ENCODE measurements around the gene ZSWIM3. TPM values are rescaled to one million over a fixed set of nuclear protein-coding genes. Genes with fewer than 3 reads are reported as not detected.
A peak's percentile ranks its signal among the peaks of the same experiment; 100 is the strongest.

Gene ZSWIM3
- total and polyA plus RNA-seq, 2 of the 13 experiments (the other 11 are each of a cell fraction or from before 2014, with no cell fraction given) = 5.2 to 5.8 TPM

- TF ChIP-seq DRAP1 (CRISPR knock-in tag; IDR thresholded peaks at IDR 0.05) (peak; percentile 99), ZNF816 (CRISPR knock-in tag; IDR thresholded peaks at IDR 0.05; ENCODE audit: borderline replicate concordance) (no peak), BCL6 (CRISPR knock-in tag; IDR thresholded peaks at IDR 0.05) (peak; percentile 15; the same call in 1 of the 2 replicates), ZNF329 (CRISPR knock-in tag; IDR thresholded peaks at IDR 0.05; ENCODE audit: low read depth) (0 out of 2 replicates have a peak, but pooled peaks have one; percentile 57), ZNF557 (CRISPR knock-in tag; IDR thresholded peaks at IDR 0.05) (peak; percentile 39), ZNF546 (CRISPR knock-in tag; conservative IDR thresholded peaks at IDR 0.05) (no peak), ZBTB25 (CRISPR knock-in tag; IDR thresholded peaks at IDR 0.05) (no peak), SMAD1 (CRISPR knock-in tag; IDR thresholded peaks at IDR 0.05; ENCODE audit: borderline replicate concordance, low read depth) (peak; percentile 90; the same call in 1 of the 2 replicates), ZNF839 (CRISPR knock-in tag; IDR thresholded peaks at IDR 0.05; ENCODE audit: borderline replicate concordance) (peak; percentile 100), SKIL (CRISPR knock-in tag; IDR thresholded peaks at IDR 0.05; ENCODE audit: borderline replicate concordance) (no peak), BORCS8-MEF2B (CRISPR knock-in tag; IDR thresholded peaks at IDR 0.05) (peak; percentile 88), ZSCAN25 (CRISPR knock-in tag; IDR thresholded peaks at IDR 0.05) (peak; percentile 86; the same call in 1 of the 2 replicates), TGIF2 (CRISPR knock-in tag; IDR thresholded peaks at IDR 0.05) (peak; percentile 98), HNF4G (IDR thresholded peaks at IDR 0.05; ENCODE audit: borderline replicate concordance, low read depth, low read length) (peak; percentile 87), HNF4G (CRISPR knock-in tag; IDR thresholded peaks at IDR 0.05; ENCODE audit: borderline replicate concordance, low read depth) (peak; percentile 90), MYC (CRISPR knock-in tag; IDR thresholded peaks at IDR 0.05; ENCODE audit: borderline replicate concordance) (peak; percentile 48; the same call in 1 of the 2 replicates), MED8 (CRISPR knock-in tag; IDR thresholded peaks at IDR 0.05; ENCODE audit: insufficient replicate concordance) (peak; percentile 46), MLLT10 (CRISPR knock-in tag; IDR thresholded peaks at IDR 0.05) (no peak), PHF5A (CRISPR knock-in tag; IDR thresholded peaks at IDR 0.05; ENCODE audit: low read depth, unreplicated experiment) (no peak), TMF1 (CRISPR knock-in tag; IDR thresholded peaks at IDR 0.05; ENCODE audit: low read depth) (peak; percentile 80), GABPB1 (CRISPR knock-in tag; IDR thresholded peaks at IDR 0.05) (peak; percentile 52; the same call in 1 of the 2 replicates), SP1 (IDR thresholded peaks at IDR 0.05) (no peak), SP1 (CRISPR knock-in tag; IDR thresholded peaks at IDR 0.05) (peak; percentile 50; the same call in 1 of the 2 replicates), ISL2 (CRISPR knock-in tag; IDR thresholded peaks at IDR 0.05) (peak; percentile 59; the same call in 1 of the 2 replicates), ZNF251 (CRISPR knock-in tag; IDR thresholded peaks at IDR 0.05) (no peak), ZNF598 (CRISPR knock-in tag; IDR thresholded peaks at IDR 0.05; ENCODE audit: borderline replicate concordance) (peak; percentile 91; the same call in 1 of the 2 replicates), NRL (CRISPR knock-in tag; IDR thresholded peaks at IDR 0.05; ENCODE audit: borderline replicate concordance) (peak; percentile 67; the same call in 1 of the 2 replicates), ZNF335 (CRISPR knock-in tag; IDR thresholded peaks at IDR 0.05) (peak; percentile 78), SMAD9 (CRISPR knock-in tag; IDR thresholded peaks at IDR 0.05) (no peak)
Observed at GRCh38 chr20:45880988-45881788, 23.8 kb downstream of the ZSWIM3 start, which contains the start of gene ZSWIM1 (continued).

Measured in HepG2 (cell line).